DND-41 (cell line): ENCODE results near the gene DSCAML1.

Experiments
- ATAC-seq: fragments of 200-7000 bp; cut with Tn5 transposase; 3 replicates; pipeline ENCODE4 v1.9.1; 2021; ENCODE audit warnings: low read depth; ENCODE audit not compliant: insufficient read depth
- DNase-seq: peaks from one replicate; pipeline ENCODE4 v3.0.0-alpha.2; 2020
- H2AFZ ChIP-seq: 2 replicates; pipeline ENCODE4 v1.6.0; 2012; ENCODE audit warnings: low read depth, low read length
- H3K27ac ChIP-seq: 2 replicates; pipeline ENCODE4 v1.5.1; 2012; ENCODE audit warnings: low read length, inconsistent platforms
- H3K27me3 ChIP-seq: fragments of 200-600 bp; sonication (generic); 2 replicates; pipeline ENCODE4 v1.6.0; 2012; ENCODE audit warnings: low read length, mild to moderate bottlenecking, inconsistent platforms; ENCODE audit not compliant: insufficient read depth, poor library complexity
- H3K36me3 ChIP-seq: 2 replicates; pipeline ENCODE4 v1.5.1; 2012; ENCODE audit warnings: low read length, inconsistent platforms; ENCODE audit not compliant: insufficient read depth
- H3K4me1 ChIP-seq: 2 replicates; pipeline ENCODE4 v1.5.1; 2012; ENCODE audit warnings: mild to moderate bottlenecking, low read length; ENCODE audit not compliant: insufficient read depth
- H3K4me2 ChIP-seq: 2 replicates; pipeline ENCODE4 v1.6.0; 2012; ENCODE audit warnings: mild to moderate bottlenecking, moderate library complexity, low read length, inconsistent platforms; ENCODE audit not compliant: insufficient read depth
- H3K4me3 ChIP-seq, 2 experiments: fragments of 200-600 bp in 1 of 2; shearing (Covaris generic) in 1 of 2; 2 replicates each; pipeline ENCODE4 v1.5.1; 2012 to 2016; ENCODE audit warnings: inconsistent platforms in 2 of 2, low read length in 2 of 2, mild to moderate bottlenecking in 2 of 2, low read depth in 1 of 2, moderate library complexity in 1 of 2
- H3K79me2 ChIP-seq: 2 replicates; pipeline ENCODE4 v1.6.0; 2012; ENCODE audit warnings: low read length, inconsistent platforms; ENCODE audit not compliant: insufficient read depth
- H3K9ac ChIP-seq: 2 replicates; pipeline ENCODE4 v1.6.0; 2012; ENCODE audit warnings: low read depth, mild to moderate bottlenecking, inconsistent platforms, low read length, moderate library complexity
- H3K9me3 ChIP-seq: 2 replicates; pipeline ENCODE4 v1.5.1; 2012; ENCODE audit warnings: low read length, moderate library complexity, mild to moderate bottlenecking, inconsistent platforms; ENCODE audit not compliant: insufficient read depth, severe bottlenecking
- H4K20me1 ChIP-seq: 2 replicates; pipeline ENCODE4 v1.6.0; 2012; ENCODE audit warnings: low read length; ENCODE audit not compliant: insufficient read depth
- EZH2 ChIP-seq: IDR thresholded peaks from 3 replicates; pipeline ENCODE4 v1.6.1; 2012; ENCODE audit warnings: borderline replicate concordance, low read depth, mild to moderate bottlenecking, moderate library complexity, low read length, inconsistent platforms; ENCODE audit not compliant: severe bottlenecking
- TF ChIP-seq, protein P1 (sequence below): IDR thresholded peaks from 2 replicates; pipeline ENCODE4 v1.5.1; 2012; ENCODE audit warnings: borderline replicate concordance, low read length, moderate library complexity, mild to moderate bottlenecking; ENCODE audit not compliant: poor library complexity, severe bottlenecking; ENCODE audit errors: extremely low read depth

DSCAML1 gene

DNA sequence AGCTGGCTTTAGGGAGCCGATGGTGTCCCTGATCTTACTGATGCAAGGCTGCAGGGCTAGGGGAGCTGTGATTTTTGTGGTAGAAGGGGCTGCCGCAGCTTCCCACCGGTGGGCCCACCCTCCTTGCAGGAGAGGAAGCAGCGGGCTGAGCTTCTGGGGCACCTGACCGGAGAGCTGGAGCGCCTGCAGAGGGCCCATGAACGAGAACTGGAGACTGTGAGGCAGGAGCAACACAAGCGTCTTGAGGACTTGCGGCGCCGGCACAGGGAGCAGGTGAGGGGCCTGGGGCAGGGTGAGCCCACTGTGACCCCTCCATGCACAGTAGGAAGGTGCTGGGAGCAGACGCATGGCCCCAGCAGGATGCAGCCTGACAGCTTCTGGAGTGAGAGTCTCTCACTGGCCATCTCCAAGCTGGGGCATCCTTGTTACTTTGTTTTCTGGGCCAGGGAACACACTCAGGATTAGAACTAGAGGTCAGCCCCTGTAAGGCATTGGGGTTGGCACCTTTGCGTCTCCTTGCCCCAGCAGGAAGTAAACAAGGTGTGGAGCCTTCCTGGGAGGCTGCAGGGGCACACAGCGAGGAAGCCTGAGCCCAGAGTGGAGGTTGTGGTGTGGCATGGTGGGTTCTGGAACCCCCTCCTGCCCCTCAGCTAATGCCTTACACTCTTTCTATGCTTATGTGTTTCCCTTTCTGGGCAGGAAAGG is 402.6 kb downstream of the DSCAML1 start:
- H3K79me2 ChIP-seq: no peaks in the 10 kb centered on the region
- H3K4me1 ChIP-seq: no peaks in the 10 kb centered on the region
- H3K27ac ChIP-seq: no peak overlapping the region
- DNase-seq (no peak), ATAC-seq (no peak)
- peaks cover 4% of the 10 kb centered on the region for H3K9me3 ChIP-seq
- no peaks in the 10 kb centered on the region for H4K20me1 ChIP-seq
- H3K36me3 ChIP-seq: peaks cover 51% of the 10 kb centered on the region
- no peak overlapping the region for H3K9ac ChIP-seq
- no peak overlapping the region for H2AFZ ChIP-seq
- H3K4me2 ChIP-seq: no peak overlapping the region
- H3K4me3 ChIP-seq: no peak overlapping the region
- no peaks in the 10 kb centered on the region for H3K27me3 ChIP-seq
- TF ChIP-seq, protein P1, sequence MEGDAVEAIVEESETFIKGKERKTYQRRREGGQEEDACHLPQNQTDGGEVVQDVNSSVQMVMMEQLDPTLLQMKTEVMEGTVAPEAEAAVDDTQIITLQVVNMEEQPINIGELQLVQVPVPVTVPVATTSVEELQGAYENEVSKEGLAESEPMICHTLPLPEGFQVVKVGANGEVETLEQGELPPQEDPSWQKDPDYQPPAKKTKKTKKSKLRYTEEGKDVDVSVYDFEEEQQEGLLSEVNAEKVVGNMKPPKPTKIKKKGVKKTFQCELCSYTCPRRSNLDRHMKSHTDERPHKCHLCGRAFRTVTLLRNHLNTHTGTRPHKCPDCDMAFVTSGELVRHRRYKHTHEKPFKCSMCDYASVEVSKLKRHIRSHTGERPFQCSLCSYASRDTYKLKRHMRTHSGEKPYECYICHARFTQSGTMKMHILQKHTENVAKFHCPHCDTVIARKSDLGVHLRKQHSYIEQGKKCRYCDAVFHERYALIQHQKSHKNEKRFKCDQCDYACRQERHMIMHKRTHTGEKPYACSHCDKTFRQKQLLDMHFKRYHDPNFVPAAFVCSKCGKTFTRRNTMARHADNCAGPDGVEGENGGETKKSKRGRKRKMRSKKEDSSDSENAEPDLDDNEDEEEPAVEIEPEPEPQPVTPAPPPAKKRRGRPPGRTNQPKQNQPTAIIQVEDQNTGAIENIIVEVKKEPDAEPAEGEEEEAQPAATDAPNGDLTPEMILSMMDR: no peak
- no peak for TF ChIP-seq EZH2

DNA sequence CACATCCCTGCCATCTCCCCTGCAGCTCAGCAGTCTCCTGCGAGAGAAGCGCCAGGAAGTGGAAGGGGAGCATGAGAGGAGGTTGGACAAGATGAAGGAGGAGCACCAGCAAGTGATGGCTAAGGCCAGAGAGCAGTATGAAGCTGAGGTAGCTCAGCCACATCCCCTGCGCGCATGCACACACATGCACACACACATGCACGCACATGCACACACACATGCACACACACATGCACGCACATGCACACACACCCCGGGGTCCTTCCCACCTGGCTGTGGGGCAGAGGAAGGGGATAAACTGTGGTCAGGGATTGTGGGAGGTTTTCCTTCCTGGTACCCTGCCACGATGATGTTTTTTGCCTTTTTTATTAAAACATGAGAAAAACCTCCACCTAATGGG is 404.0 kb downstream of the DSCAML1 start:
- Histone ChIP-seq H3K4me3 (no peak overlapping the region), H3K4me2 (no peak overlapping the region), H3K9me3 (no peaks in the 10 kb centered on the region), H3K4me1 (no peaks in the 10 kb centered on the region), H3K27ac (no peak overlapping the region), H3K27me3 (no peaks in the 10 kb centered on the region), H3K79me2 (no peaks in the 10 kb centered on the region), H2AFZ (no peak overlapping the region), H3K9ac (no peak overlapping the region), H3K36me3 (peaks cover 48% of the 10 kb centered on the region), H4K20me1 (no peaks in the 10 kb centered on the region)
- TF ChIP-seq EZH2: no peak
- TF ChIP-seq, protein P1: no peak
- ATAC-seq: no peak
- no peak for DNase-seq

DNA sequence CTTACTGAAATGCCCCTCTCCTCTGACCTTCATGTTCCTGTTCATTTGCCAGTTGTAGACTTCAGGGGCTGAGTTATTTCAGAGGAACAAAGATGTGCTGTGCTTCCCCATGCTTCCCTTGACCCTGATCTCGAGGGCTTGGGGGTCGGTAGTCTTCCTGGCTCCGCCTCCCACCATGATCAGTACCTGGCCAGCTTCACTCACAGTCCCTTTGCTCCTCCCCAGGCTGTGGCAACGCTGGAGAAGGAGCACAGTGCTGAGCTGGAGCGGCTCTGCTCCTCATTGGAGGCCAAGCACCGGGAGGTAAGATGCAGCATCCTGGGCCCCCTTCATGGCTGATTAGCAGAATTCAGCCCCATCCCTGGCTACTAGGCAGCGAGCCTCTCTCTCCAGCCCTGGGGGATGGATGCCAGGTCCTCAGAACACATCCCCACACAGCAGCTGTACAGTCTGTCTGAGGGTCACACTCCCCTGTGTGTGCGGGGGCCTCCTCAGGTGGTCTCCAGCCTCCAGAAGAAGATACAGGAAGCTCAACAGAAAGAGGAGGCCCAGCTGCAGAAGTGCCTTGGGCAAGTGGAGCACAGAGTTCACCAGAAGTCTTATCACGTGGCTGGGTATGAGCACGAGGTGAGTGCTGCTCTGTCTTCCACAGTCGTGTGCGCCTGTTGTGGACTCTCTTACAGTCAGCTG is 404.9 kb downstream of the DSCAML1 start:
- TF ChIP-seq EZH2: no peak
- TF ChIP-seq, protein P1: no peak
- DNase-seq: no peak
- H3K4me3 ChIP-seq: no peak overlapping the region
- no peaks in the 10 kb centered on the region for H3K9me3 ChIP-seq
- H4K20me1 ChIP-seq: no peaks in the 10 kb centered on the region
- H3K79me2 ChIP-seq: no peaks in the 10 kb centered on the region
- H3K36me3 ChIP-seq: peaks cover 48% of the 10 kb centered on the region
- no peaks in the 10 kb centered on the region for H3K27me3 ChIP-seq
- ATAC-seq: no peak
- H3K4me1 ChIP-seq: no peaks in the 10 kb centered on the region
- H3K4me2 ChIP-seq: no peak overlapping the region
- H2AFZ ChIP-seq: no peak overlapping the region
- no peak overlapping the region for H3K27ac ChIP-seq
- H3K9ac ChIP-seq: no peak overlapping the region
